ENCODE measurements around the gene RPS6KA2.

RPS6KA2 gene

DNA sequence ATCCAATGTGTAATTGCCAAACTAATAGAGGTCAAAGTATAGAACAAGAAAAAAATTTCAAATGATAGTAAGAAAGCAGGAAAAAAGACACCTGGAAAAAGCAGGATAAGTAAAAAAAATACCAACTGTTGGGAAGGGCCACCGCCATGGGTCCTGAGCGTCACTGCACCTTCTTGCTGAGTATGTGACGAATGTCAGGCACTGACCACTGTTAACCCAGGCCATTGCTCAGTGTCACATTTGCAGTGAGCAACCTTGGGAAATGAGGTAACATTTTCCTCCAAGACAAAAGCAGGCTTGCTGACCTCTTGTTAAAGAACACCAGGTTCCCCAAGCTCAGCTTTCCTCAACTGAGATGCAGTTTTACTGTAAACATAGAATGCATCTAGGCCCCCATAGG, 15.6 kb upstream of the RPS6KA2 start:
- no peak for DNase-seq (ENCODE audit: low read depth, low spot score)
- Histone ChIP-seq H3K9ac (ENCODE audit: insufficient read length) (no peak overlapping the region), H3K9me3 (ENCODE audit: low read depth, low read length) (no peaks in the 10 kb centered on the region), H3K4me3 (no peak overlapping the region), H3K27ac (no peak overlapping the region), H3K36me3 (ENCODE audit: insufficient read depth, low read length) (no peaks in the 10 kb centered on the region)
- TF ChIP-seq POLR2AphosphoS5 (IDR thresholded peaks at IDR 0.05; ENCODE audit: borderline replicate concordance, low read depth, low read length), result no peak
- TF ChIP-seq FOXP2 (optimal IDR thresholded peaks at IDR 0.05; ENCODE audit: control extremely low read depth, extremely low read length, insufficient read depth), result no peak
- no peak for TF ChIP-seq EZH2 (IDR thresholded peaks at IDR 0.05)

DNA sequence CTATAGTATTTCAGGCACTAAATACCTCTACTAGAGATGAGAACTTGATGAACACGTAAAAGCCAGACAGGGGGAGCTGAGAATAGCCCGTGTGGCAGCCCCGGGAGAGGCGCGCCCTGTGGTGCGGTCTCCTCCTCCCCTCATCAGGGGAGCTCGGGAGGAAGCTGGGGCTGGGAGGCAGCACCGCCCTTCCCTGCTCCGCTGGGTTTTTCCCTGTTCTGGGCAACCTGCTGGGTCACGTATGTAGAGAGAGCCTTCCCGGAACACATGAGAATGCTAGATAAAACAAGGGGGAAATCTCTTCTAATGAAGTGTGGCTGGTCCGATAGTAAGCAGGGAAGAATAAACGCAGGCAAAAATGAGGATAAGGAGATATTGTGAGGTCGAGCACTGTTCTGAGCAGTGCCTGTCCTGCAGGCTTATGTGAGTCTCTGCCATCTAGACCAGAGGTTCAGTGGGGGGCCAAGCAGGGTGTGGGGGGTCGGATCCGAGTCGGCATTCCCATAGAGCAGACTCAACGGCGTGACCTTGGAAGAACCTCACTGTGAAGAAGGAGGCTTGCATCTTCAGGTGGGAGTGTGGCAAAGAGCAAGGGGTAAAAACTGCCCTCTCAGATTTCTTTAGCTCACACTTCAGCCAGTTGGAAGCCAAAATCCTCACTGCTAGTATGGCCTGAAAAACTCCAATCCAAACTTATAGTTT, 13.4 kb upstream of the RPS6KA2 start:
- no peaks in the 10 kb centered on the region for H3K36me3 ChIP-seq (ENCODE audit: insufficient read depth, low read length)
- TF ChIP-seq EZH2 (IDR thresholded peaks at IDR 0.05) (no peak), FOXP2 (optimal IDR thresholded peaks at IDR 0.05; ENCODE audit: control extremely low read depth, extremely low read length, insufficient read depth) (no peak), POLR2AphosphoS5 (IDR thresholded peaks at IDR 0.05; ENCODE audit: borderline replicate concordance, low read depth, low read length) (no peak)
- H3K9ac ChIP-seq (ENCODE audit: insufficient read length), result peak overlapping the region; percentile 46
- no peak for DNase-seq (ENCODE audit: low read depth, low spot score)
- peak overlapping the region; percentile 70 for H3K4me3 ChIP-seq
- H3K27ac ChIP-seq, result peak overlapping the region; percentile 42
- H3K9me3 ChIP-seq (ENCODE audit: low read depth, low read length), result no peaks in the 10 kb centered on the region

DNA sequence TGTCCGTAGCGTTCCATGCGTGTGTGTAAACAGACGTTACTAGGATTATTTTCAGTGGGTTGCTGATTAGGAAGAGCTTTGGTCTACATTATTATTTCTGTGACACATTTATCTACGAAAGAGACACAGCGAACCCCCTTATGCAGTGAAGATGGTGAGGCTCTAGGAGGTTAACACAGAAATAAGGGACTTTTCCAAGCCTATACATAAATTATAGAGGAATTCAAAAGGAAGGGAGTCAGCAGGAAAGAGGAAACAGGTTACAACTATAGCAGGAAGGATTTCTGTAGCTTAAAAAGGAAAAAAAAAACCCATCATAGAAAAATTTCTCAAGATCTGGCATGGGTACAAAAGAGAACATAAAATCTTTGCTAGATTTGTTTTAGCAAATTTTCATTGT, 12.9 kb upstream of the RPS6KA2 start:
- TF ChIP-seq EZH2 (IDR thresholded peaks at IDR 0.05) (no peak), FOXP2 (optimal IDR thresholded peaks at IDR 0.05; ENCODE audit: control extremely low read depth, extremely low read length, insufficient read depth) (no peak), POLR2AphosphoS5 (IDR thresholded peaks at IDR 0.05; ENCODE audit: borderline replicate concordance, low read depth, low read length) (no peak)
- H3K36me3 ChIP-seq (ENCODE audit: insufficient read depth, low read length), result no peaks in the 10 kb centered on the region
- no peak for DNase-seq (ENCODE audit: low read depth, low spot score)
- peak overlapping the region; percentile 46 for H3K9ac ChIP-seq (ENCODE audit: insufficient read length)
- H3K27ac ChIP-seq, result peak overlapping the region; percentile 42
- H3K4me3 ChIP-seq, result peak overlapping the region; percentile 70
- no peaks in the 10 kb centered on the region for H3K9me3 ChIP-seq (ENCODE audit: low read depth, low read length)

DNA sequence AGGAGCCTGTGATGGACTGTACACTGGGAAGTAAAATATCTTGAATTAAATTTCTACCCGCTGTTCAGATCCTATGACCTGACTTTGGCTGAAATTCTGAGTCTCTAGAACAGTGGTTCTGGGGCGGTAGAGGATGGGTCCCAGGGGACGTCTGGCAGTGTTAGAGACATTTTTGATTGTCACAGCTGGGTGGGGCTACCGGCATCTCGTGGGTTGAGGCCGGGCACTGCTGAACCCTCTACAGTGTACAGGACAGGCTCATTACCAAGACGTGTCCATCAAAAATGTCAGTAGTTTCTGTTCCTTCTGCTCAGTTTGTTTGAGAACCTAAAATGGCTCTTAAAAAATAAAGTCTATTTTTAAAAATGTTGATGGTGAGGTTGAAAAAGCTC, 11.5 kb upstream of the RPS6KA2 start:
- Histone ChIP-seq H3K27ac (no peak overlapping the region), H3K36me3 (ENCODE audit: insufficient read depth, low read length) (no peaks in the 10 kb centered on the region), H3K9me3 (ENCODE audit: low read depth, low read length) (no peaks in the 10 kb centered on the region), H3K9ac (ENCODE audit: insufficient read length) (no peak overlapping the region), H3K4me3 (no peak overlapping the region)
- DNase-seq (ENCODE audit: low read depth, low spot score), result no peak
- TF ChIP-seq POLR2AphosphoS5 (IDR thresholded peaks at IDR 0.05; ENCODE audit: borderline replicate concordance, low read depth, low read length) (no peak), EZH2 (IDR thresholded peaks at IDR 0.05) (no peak), FOXP2 (optimal IDR thresholded peaks at IDR 0.05; ENCODE audit: control extremely low read depth, extremely low read length, insufficient read depth) (no peak)

DNA sequence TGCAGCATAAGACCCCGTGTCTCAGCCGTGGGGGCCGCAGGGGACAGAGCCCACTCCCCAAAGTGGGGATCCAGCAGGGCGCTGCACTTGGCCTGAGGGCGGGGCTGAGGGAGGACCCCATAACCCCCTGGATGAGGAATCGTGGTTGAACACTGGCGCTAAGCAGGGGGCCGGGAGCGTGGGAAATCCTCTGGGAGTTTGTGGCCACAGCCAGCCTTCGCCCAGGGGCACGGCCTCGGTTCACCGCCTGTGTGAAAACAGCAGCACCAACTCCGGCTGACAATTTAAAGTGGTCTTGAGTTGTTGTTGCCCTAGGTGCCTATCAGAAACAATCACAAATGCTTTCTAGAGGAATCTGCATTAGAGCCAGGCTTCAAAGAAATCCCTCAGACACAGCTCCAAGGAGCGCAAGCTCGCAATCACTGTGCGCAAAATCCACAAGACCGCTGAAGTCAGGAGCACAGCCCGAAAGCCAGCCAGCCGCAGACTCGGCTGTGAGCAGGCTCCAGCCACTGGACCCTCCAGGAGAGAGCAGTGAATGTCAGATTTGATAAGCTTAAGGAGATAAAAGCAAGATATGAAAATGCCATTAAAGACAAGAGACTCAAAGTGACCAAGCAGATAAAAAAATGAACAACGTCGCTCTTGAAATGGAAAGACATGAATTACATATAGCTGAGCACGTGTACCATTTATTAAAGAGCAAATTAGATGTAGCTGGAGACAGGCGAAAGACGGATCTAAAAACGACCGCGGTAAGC, 10.9 kb upstream of the RPS6KA2 start:
- Histone ChIP-seq H3K9ac (ENCODE audit: insufficient read length) (no peak overlapping the region), H3K9me3 (ENCODE audit: low read depth, low read length) (no peaks in the 10 kb centered on the region), H3K36me3 (ENCODE audit: insufficient read depth, low read length) (no peaks in the 10 kb centered on the region), H3K27ac (no peak overlapping the region), H3K4me3 (no peak overlapping the region)
- TF ChIP-seq FOXP2 (optimal IDR thresholded peaks at IDR 0.05; ENCODE audit: control extremely low read depth, extremely low read length, insufficient read depth) (no peak), POLR2AphosphoS5 (IDR thresholded peaks at IDR 0.05; ENCODE audit: borderline replicate concordance, low read depth, low read length) (no peak), EZH2 (IDR thresholded peaks at IDR 0.05) (no peak)
- DNase-seq (ENCODE audit: low read depth, low spot score), result no peak

DNA sequence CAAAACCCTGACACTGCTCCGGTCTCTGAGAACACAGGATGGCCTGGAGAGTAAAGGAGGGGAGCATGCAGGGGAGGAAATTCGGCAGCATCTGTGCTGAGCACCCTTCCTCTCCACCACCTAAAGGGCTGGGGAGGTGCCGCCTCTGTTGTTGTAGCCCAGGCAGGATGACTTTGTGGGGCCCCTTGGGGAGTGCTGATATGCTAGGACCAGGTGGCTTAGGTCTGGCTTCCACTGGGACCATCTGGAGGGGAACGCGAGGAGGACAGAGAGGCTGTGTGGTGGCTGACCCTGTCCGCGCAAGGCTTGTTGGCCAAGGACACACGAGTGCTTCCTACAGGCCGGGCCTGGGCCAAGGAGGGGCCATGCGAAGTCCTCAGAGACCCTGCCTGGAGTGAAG, 9.9 kb upstream of the RPS6KA2 start:
- DNase-seq (ENCODE audit: low read depth, low spot score), result no peak
- Histone ChIP-seq H3K9me3 (ENCODE audit: low read depth, low read length) (no peaks in the 10 kb centered on the region), H3K9ac (ENCODE audit: insufficient read length) (no peak overlapping the region), H3K36me3 (ENCODE audit: insufficient read depth, low read length) (no peaks in the 10 kb centered on the region), H3K27ac (no peak overlapping the region), H3K4me3 (no peak overlapping the region)
- TF ChIP-seq EZH2 (IDR thresholded peaks at IDR 0.05) (no peak), POLR2AphosphoS5 (IDR thresholded peaks at IDR 0.05; ENCODE audit: borderline replicate concordance, low read depth, low read length) (no peak), FOXP2 (optimal IDR thresholded peaks at IDR 0.05; ENCODE audit: control extremely low read depth, extremely low read length, insufficient read depth) (no peak)

DNA sequence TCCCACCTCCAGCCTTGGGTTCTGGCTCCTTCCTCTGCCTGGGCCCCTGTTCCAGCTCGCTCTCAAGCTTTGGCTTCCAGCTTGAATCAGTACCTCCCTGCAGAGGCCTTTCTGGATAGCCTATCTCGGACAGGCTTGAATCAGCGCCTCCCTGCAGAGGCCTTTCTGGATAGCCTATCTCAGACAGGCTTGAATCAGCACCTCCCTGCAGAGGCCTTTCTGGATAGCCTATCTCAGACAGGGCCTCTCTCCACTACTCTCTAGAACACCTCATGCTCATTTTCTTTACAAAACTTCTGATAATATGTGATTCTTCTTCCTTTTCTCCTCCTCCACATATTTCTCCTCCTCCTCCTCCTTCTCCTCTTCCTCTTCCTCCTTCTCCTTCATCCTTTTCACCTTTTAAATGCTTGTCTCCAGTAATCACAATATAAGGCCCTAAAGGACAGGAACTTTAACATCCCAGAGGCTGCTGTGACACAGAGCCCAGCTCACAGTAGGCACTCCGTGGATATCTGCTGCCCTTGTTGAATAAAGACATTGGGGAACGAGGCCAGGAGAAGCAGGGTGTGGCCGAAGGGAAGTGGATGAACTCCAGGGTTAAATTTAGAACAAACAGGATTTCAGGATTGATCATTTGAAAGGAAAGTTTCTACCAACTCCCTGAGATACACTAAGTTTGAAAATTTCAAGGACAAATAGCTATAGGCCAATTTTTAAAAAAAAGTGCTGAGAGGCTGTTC, 9.3 kb upstream of the RPS6KA2 start:
- Histone ChIP-seq H3K4me3 (no peak overlapping the region), H3K9ac (ENCODE audit: insufficient read length) (no peak overlapping the region), H3K36me3 (ENCODE audit: insufficient read depth, low read length) (no peaks in the 10 kb centered on the region), H3K27ac (no peak overlapping the region), H3K9me3 (ENCODE audit: low read depth, low read length) (no peaks in the 10 kb centered on the region)
- TF ChIP-seq FOXP2 (optimal IDR thresholded peaks at IDR 0.05; ENCODE audit: control extremely low read depth, extremely low read length, insufficient read depth), result no peak
- TF ChIP-seq POLR2AphosphoS5 (IDR thresholded peaks at IDR 0.05; ENCODE audit: borderline replicate concordance, low read depth, low read length), result no peak
- no peak for TF ChIP-seq EZH2 (IDR thresholded peaks at IDR 0.05)
- DNase-seq (ENCODE audit: low read depth, low spot score), result no peak

All from SK-N-MC (cell line).